K562 (cell line): ENCODE results near the gene TNC. TPM values are rescaled to one million over a fixed set of nuclear protein-coding genes. Genes with fewer than 3 reads are reported as not detected.

Experiments
- ATAC-seq: fragments of 200-7000 bp; cut with Tn5 transposase; 3 replicates; pipeline ENCODE4 v1.9.1; 2020; ENCODE audit warnings: moderate library complexity
- BruUV-seq: library from RNA; stranded (reverse); fragments of 400-500 nt; replicated peaks from 2 replicates; lab custom pipeline; 2021; lab: Mats Ljungman, UMichigan
- CTCF ChIA-PET: fragments of 300-600 bp; formaldehyde crosslinking; extraction: SDS; loops from one replicate; lab custom pipeline; 2021; ENCODE audit warnings: low intra/inter-chr PET ratio; lab: Yijun Ruan, JAX
- POLR2A ChIA-PET: fragments of 300-600, 350-650 bp; sonication (Branson Sonifier 250); formaldehyde crosslinking; extraction: SDS; loops from one replicate; lab custom pipeline; 2021; ENCODE audit warnings: antibody characterized with exemption, inconsistent platforms; lab: Yijun Ruan, JAX
- DNase-seq, 4 experiments: peaks; one replicate each; pipeline versions ENCODE4 v3.0.0 to v3.0.0-alpha.2; 2011 to 2018; ENCODE audit warnings: low spot score in 3 of 4, mixed read lengths in 3 of 4; ENCODE audit errors: extremely low read depth in 1 of 4
- FAIRE-seq: peaks from 2 replicates; lab custom pipeline; 2011; peaks lifted over from hg19 to GRCh38; lab: Jason Lieb, UNC
- H2AFZ ChIP-seq: 2 replicates; pipeline ENCODE4 v1.6.0; 2011; ENCODE audit warnings: low read depth, low read length, control low read depth, inconsistent platforms
- H3K27ac ChIP-seq: fragments of 200-600 bp; 3 replicates; pipeline ENCODE4 v1.8.0; 2011; ENCODE audit warnings: low read depth, mild to moderate bottlenecking, control low read depth, inconsistent platforms, low read length, moderate library complexity, mixed read lengths; ENCODE audit errors: extremely low read depth
- H3K27me3 ChIP-seq, 2 experiments: fragments of 300-600 bp in 1 of 2; 2 replicates in 1 of 2; 3 replicates in 1 of 2; pipeline versions ENCODE4 v1.6.0 to v1.8.0; 2011; ENCODE audit warnings: inconsistent platforms in 2 of 2, low read length in 2 of 2, mild to moderate bottlenecking in 1 of 2, mixed read lengths in 1 of 2, moderate library complexity in 1 of 2; ENCODE audit not compliant: control insufficient read depth in 2 of 2, insufficient read depth in 2 of 2
- H3K36me3 ChIP-seq: fragments of 300-600 bp; 3 replicates; pipeline ENCODE4 v1.8.0; 2011; ENCODE audit warnings: mild to moderate bottlenecking, low read length, inconsistent platforms; ENCODE audit not compliant: control insufficient read depth, insufficient read depth
- H3K4me1 ChIP-seq, 2 experiments: fragments of 200-600 bp in 1 of 2; replicated peaks in 1 of 2; 2 replicates in 1 of 2; 3 replicates in 1 of 2; pipeline versions ENCODE4 v1.5.1 to v1.8.0; 2011; ENCODE audit warnings: inconsistent platforms in 2 of 2, low read length in 2 of 2, mild to moderate bottlenecking in 1 of 2, mixed read lengths in 1 of 2, moderate library complexity in 1 of 2; ENCODE audit not compliant: control insufficient read depth in 2 of 2, insufficient read depth in 2 of 2
- H3K4me2 ChIP-seq: 2 replicates; pipeline ENCODE4 v1.6.1; 2011; ENCODE audit warnings: low read length, control low read depth, inconsistent platforms, mixed read lengths; ENCODE audit not compliant: insufficient read depth
- H3K4me3 ChIP-seq: fragments of 200-600 bp; sonication (generic), shearing (Covaris generic); 2 replicates; pipeline ENCODE4 v1.5.1; 2016; ENCODE audit warnings: control low read depth, inconsistent platforms
- H3K79me2 ChIP-seq: fragments of 200-600 bp; 3 replicates; pipeline ENCODE4 v1.8.0; 2011; ENCODE audit warnings: low read length, inconsistent platforms; ENCODE audit not compliant: control insufficient read depth, insufficient read depth
- H3K9ac ChIP-seq, 2 experiments: 2 replicates each; pipeline versions ENCODE4 v1.6.0 to v1.6.1; 2011; ENCODE audit warnings: low read depth in 2 of 2, low read length in 2 of 2, control low read depth in 1 of 2, inconsistent platforms in 1 of 2, mild to moderate bottlenecking in 1 of 2, mixed read lengths in 1 of 2; ENCODE audit not compliant: insufficient read depth in 1 of 2
- H3K9me1 ChIP-seq: one replicate; pipeline ENCODE4 v1.6.0; 2011; ENCODE audit warnings: inconsistent platforms, mild to moderate bottlenecking, low read length, moderate library complexity; ENCODE audit not compliant: control insufficient read depth, insufficient read depth
- H3K9me3 ChIP-seq: replicated peaks from 2 replicates; pipeline ENCODE4 v1.5.1; 2011; ENCODE audit warnings: low read depth, low read length, inconsistent platforms; ENCODE audit not compliant: control insufficient read depth, insufficient read depth
- H4K20me1 ChIP-seq: replicated peaks from 2 replicates; pipeline ENCODE4 v1.6.1; 2011; ENCODE audit warnings: low read length, inconsistent platforms, mixed read lengths; ENCODE audit not compliant: control insufficient read depth, insufficient read depth
- DIDO1 ChIP-seq: fragments of 450-650 bp; IDR thresholded peaks from 2 replicates; pipeline ENCODE4 v1.6.1; 2016; ENCODE audit warnings: low read depth, missing biosample characterization, missing genetic modification characterization
- EWSR1 ChIP-seq: fragments of 450-650 bp; IDR thresholded peaks from 2 replicates; pipeline ENCODE4 v1.6.1; 2018; ENCODE audit warnings: borderline replicate concordance, mild to moderate bottlenecking, low read depth, moderate library complexity; ENCODE audit not compliant: partially characterized antibody
- GABPA ChIP-seq: fragments of 200-800 bp; sonication (Bioruptor generic); conservative IDR thresholded peaks from 2 replicates; pipeline ENCODE4 v1.6.1; 2016; ENCODE audit warnings: low read depth, missing genetic modification characterization, missing compliant biosample characterization
- GTF2E2 ChIP-seq: fragments of 200-800 bp; sonication (Bioruptor generic); IDR thresholded peaks from 2 replicates; pipeline ENCODE4 v1.6.1; 2016; ENCODE audit warnings: missing genetic modification characterization, missing compliant biosample characterization
- MEF2D ChIP-seq: conservative IDR thresholded peaks from 2 replicates; pipeline ENCODE4 v1.6.1; 2016; ENCODE audit warnings: low read depth, missing genetic modification characterization, missing compliant biosample characterization
- MXI1 ChIP-seq: IDR thresholded peaks from 2 replicates; pipeline ENCODE4 v1.6.1; 2011; ENCODE audit warnings: low read depth, mild to moderate bottlenecking, improper control_type of control experiment, low read length
- SMARCC2 ChIP-seq: fragments of 450-650 bp; IDR thresholded peaks from 2 replicates; pipeline ENCODE4 v1.6.1; 2017; ENCODE audit warnings: antibody characterized with exemption, moderate library complexity, mild to moderate bottlenecking, low read depth
- STAT5B ChIP-seq: fragments of 250-450 bp; sonication (Bioruptor Pico); IDR thresholded peaks from 2 replicates; pipeline ENCODE4 v1.8.0; 2021; ENCODE audit warnings: mild to moderate bottlenecking, inconsistent platforms
- TRIM24 ChIP-seq, 2 experiments: fragments of 450-650 bp; IDR thresholded peaks; 2 replicates each; pipeline ENCODE4 v1.6.1; 2016
- ZNF316 ChIP-seq: fragments of 450-650 bp; IDR thresholded peaks from 2 replicates; pipeline ENCODE4 v1.6.1; 2016
- WGBS: fragments of 100-300 bp; shearing (Covaris generic); methylation state at CpG from one replicate; pipeline ENCODE4 v1.1.6; 2016; ENCODE audit warnings: low coverage, mixed read lengths; ENCODE audit not compliant: insufficient coverage; ENCODE audit errors: missing lambda C conversion rate; 5-methylcytosine and 5-hydroxymethylcytosine counted together
- in situ Hi-C: fragments of 300-500 bp; cut with MboI; formaldehyde crosslinking; loops from 4 replicates; pipeline ENCODE4 v1.15.0; 2018; ENCODE audit warnings: inconsistent platforms, mixed read lengths
- intact Hi-C: fragments of 100-400 bp; cut with micrococcal nuclease; formaldehyde crosslinking; loops from 2 replicates; pipeline ENCODE4 v1.14.2; 2022
- polyA plus RNA-seq, 8 experiments: library from polyadenylated mRNA; depleted of rRNA in 4 of 8; stranded (reverse) in 5 of 8; unstranded in 3 of 8; fragments of >200 nt; fragmentation: Nextera tagmentation in 2 of 8; fragmentation: Illumina TruSeq in 1 of 8; extraction: Ambion mirVana in 2 of 8; extraction: Trizol in 1 of 8; gene quantifications; 2 replicates each; pipeline versions ENCODE4 v1.2.1 to v1.2.3, GENCODE V29; 2011 to 2014; ENCODE audit warnings: inconsistent platforms in 1 of 8, missing spikeins in 1 of 8
- total RNA-seq, 7 experiments: library from RNA; depleted of rRNA in 6 of 7; stranded (reverse); fragments of >200 nt in 6 of 7; fragmentation: Illumina TruSeq in 2 of 7; extraction: Trizol in 2 of 7; gene quantifications; 2 replicates each; pipeline versions ENCODE4 v1.2.1 to v1.2.3, GENCODE V29; 2011 to 2021; ENCODE audit warnings: low replicate concordance in 1 of 7
- TF ChIP-seq, protein P1 (sequence below): sonication (generic); formaldehyde crosslinking; IDR thresholded peaks from 2 replicates; pipeline ENCODE4 v1.9.0; 2022; ENCODE audit warnings: mild to moderate bottlenecking, missing genetic modification reagents
- TF ChIP-seq, protein P2 (sequence below): fragments of 450-650 bp; IDR thresholded peaks from 2 replicates; pipeline ENCODE4 v1.6.1; 2016; ENCODE audit warnings: mild to moderate bottlenecking, moderate library complexity

The TNC gene
- total and polyA plus RNA-seq, 9 of the 15 experiments (the other 6 are each of a cell fraction or from before 2014, with no cell fraction given), result under 0.01 to 0.29 TPM; not detected in 7

DNA sequence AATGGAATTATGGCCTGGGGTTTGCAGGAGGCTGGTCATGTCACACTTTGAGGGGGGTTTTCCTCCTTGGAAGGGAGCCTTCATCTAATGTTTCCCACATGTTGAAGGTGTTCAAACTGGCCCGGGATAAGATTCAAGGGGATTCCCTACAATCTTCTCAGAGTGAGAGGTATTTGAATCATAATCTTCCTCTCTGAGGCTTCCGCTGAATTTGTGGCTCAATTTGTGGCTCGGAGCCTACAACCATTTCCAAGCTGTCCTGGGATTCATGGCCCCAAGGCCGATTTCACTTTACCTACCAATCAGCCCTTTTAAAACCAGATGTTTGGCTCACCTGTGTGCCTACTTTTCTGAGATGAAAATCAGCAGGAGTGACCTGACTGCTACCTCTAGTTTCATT lies 3.9 kb downstream of the TNC start:
- Histone ChIP-seq H3K4me2 (no peak overlapping the region), H3K36me3 (no peaks in the 10 kb centered on the region), H4K20me1 (no peaks in the 10 kb centered on the region), H3K9me1 (no peaks in the 10 kb centered on the region), H3K27ac (no peak overlapping the region), H3K9ac (no peak overlapping the region), H3K27me3 (no peaks in the 10 kb centered on the region), H3K4me3 (no peak overlapping the region), H3K79me2 (no peaks in the 10 kb centered on the region), H3K9me3 (no peaks in the 10 kb centered on the region), H3K4me1 (no peaks in the 10 kb centered on the region), H2AFZ (no peak overlapping the region)
- ChIA-PET CTCF (no interaction called here), POLR2A (no interaction called here)
- no peak for DNase-seq
- in situ Hi-C loops, result no loop called here
- no peak for FAIRE-seq
- ATAC-seq, result no peak
- BruUV-seq, result no TSS peak
- intact Hi-C loops, result no loop called here
- no peak for TF ChIP-seq STAT5B (CRISPR knock-in tag)
- no peak for TF ChIP-seq ZNF316
- TF ChIP-seq, protein P1, sequence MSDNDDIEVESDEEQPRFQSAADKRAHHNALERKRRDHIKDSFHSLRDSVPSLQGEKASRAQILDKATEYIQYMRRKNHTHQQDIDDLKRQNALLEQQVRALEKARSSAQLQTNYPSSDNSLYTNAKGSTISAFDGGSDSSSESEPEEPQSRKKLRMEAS (CRISPR knock-in tag), result no peak
- no peak for TF ChIP-seq SMARCC2
- no peak for TF ChIP-seq GABPA
- TF ChIP-seq GTF2E2, result no peak
- no peak for TF ChIP-seq TRIM24 (IDR thresholded peaks at IDR 0.05)
- no peak for TF ChIP-seq DIDO1 (tag)
- no peak for TF ChIP-seq MXI1
- no peak for TF ChIP-seq MEF2D (tag)
- TF ChIP-seq, protein P2, sequence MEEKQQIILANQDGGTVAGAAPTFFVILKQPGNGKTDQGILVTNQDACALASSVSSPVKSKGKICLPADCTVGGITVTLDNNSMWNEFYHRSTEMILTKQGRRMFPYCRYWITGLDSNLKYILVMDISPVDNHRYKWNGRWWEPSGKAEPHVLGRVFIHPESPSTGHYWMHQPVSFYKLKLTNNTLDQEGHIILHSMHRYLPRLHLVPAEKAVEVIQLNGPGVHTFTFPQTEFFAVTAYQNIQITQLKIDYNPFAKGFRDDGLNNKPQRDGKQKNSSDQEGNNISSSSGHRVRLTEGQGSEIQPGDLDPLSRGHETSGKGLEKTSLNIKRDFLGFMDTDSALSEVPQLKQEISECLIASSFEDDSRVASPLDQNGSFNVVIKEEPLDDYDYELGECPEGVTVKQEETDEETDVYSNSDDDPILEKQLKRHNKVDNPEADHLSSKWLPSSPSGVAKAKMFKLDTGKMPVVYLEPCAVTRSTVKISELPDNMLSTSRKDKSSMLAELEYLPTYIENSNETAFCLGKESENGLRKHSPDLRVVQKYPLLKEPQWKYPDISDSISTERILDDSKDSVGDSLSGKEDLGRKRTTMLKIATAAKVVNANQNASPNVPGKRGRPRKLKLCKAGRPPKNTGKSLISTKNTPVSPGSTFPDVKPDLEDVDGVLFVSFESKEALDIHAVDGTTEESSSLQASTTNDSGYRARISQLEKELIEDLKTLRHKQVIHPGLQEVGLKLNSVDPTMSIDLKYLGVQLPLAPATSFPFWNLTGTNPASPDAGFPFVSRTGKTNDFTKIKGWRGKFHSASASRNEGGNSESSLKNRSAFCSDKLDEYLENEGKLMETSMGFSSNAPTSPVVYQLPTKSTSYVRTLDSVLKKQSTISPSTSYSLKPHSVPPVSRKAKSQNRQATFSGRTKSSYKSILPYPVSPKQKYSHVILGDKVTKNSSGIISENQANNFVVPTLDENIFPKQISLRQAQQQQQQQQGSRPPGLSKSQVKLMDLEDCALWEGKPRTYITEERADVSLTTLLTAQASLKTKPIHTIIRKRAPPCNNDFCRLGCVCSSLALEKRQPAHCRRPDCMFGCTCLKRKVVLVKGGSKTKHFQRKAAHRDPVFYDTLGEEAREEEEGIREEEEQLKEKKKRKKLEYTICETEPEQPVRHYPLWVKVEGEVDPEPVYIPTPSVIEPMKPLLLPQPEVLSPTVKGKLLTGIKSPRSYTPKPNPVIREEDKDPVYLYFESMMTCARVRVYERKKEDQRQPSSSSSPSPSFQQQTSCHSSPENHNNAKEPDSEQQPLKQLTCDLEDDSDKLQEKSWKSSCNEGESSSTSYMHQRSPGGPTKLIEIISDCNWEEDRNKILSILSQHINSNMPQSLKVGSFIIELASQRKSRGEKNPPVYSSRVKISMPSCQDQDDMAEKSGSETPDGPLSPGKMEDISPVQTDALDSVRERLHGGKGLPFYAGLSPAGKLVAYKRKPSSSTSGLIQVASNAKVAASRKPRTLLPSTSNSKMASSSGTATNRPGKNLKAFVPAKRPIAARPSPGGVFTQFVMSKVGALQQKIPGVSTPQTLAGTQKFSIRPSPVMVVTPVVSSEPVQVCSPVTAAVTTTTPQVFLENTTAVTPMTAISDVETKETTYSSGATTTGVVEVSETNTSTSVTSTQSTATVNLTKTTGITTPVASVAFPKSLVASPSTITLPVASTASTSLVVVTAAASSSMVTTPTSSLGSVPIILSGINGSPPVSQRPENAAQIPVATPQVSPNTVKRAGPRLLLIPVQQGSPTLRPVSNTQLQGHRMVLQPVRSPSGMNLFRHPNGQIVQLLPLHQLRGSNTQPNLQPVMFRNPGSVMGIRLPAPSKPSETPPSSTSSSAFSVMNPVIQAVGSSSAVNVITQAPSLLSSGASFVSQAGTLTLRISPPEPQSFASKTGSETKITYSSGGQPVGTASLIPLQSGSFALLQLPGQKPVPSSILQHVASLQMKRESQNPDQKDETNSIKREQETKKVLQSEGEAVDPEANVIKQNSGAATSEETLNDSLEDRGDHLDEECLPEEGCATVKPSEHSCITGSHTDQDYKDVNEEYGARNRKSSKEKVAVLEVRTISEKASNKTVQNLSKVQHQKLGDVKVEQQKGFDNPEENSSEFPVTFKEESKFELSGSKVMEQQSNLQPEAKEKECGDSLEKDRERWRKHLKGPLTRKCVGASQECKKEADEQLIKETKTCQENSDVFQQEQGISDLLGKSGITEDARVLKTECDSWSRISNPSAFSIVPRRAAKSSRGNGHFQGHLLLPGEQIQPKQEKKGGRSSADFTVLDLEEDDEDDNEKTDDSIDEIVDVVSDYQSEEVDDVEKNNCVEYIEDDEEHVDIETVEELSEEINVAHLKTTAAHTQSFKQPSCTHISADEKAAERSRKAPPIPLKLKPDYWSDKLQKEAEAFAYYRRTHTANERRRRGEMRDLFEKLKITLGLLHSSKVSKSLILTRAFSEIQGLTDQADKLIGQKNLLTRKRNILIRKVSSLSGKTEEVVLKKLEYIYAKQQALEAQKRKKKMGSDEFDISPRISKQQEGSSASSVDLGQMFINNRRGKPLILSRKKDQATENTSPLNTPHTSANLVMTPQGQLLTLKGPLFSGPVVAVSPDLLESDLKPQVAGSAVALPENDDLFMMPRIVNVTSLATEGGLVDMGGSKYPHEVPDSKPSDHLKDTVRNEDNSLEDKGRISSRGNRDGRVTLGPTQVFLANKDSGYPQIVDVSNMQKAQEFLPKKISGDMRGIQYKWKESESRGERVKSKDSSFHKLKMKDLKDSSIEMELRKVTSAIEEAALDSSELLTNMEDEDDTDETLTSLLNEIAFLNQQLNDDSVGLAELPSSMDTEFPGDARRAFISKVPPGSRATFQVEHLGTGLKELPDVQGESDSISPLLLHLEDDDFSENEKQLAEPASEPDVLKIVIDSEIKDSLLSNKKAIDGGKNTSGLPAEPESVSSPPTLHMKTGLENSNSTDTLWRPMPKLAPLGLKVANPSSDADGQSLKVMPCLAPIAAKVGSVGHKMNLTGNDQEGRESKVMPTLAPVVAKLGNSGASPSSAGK, result no peak
- TF ChIP-seq EWSR1, result no peak
- 3% methylated on average over 4 of the region's 4 CpGs for WGBS
